ENCODE data around the gene COX4I2. TPM values are rescaled to one million over a fixed set of nuclear protein-coding genes. Genes with fewer than 3 reads are reported as not detected.
"Not testable (repeated sequence)": the region's sequence is repeated elsewhere in the genome, so short reads cannot be mapped to it uniquely, and the experiment has no call there.

COX4I2 gene
- total RNA-seq, 1 experiment from 2014 or later: not detected

GRCh38 chr20:31595654-31596411, 41.9 kb upstream of the COX4I2 start:
- Histone ChIP-seq H3K27me3 (replicated peaks; ENCODE audit: insufficient read depth, low read depth, low read length, poor library complexity) (no peaks in the 10 kb centered on the region), H3K4me1 (ENCODE audit: insufficient read depth, low read length, poor library complexity, severe bottlenecking) (no peaks in the 10 kb centered on the region), H3K27ac (ENCODE audit: low read depth, low read length, poor library complexity, severe bottlenecking) (no peak overlapping the region), H3K9me3 (ENCODE audit: low read depth, low read length, poor library complexity, severe bottlenecking) (no peaks in the 10 kb centered on the region), H3K4me3 (ENCODE audit: low read depth, low read length, poor library complexity, severe bottlenecking) (no peak overlapping the region), H3K36me3 (ENCODE audit: insufficient read depth, low read length, poor library complexity, severe bottlenecking) (no peaks in the 10 kb centered on the region)
- intact Hi-C loops (cut with micrococcal nuclease; ENCODE audit: unreplicated experiment): no loop called here
- ChIA-PET POLR2A (ENCODE audit: low non-redundant PET) (no interaction called here), CTCF (no interaction called here)
- no TSS peak for BruUV-seq (replicated peaks)
- DNase-seq (ENCODE audit: low spot score): no peak
- TF ChIP-seq CTCF (conservative IDR thresholded peaks at IDR 0.05; ENCODE audit: low read depth, low read length) (no peak), EZH2 (IDR thresholded peaks at IDR 0.05; ENCODE audit: borderline replicate concordance, low read depth, low read length, poor library complexity, severe bottlenecking) (no peak)

- H3K9me3 ChIP-seq (ENCODE audit: low read depth, low read length, poor library complexity, severe bottlenecking); H3K36me3 ChIP-seq (ENCODE audit: insufficient read depth, low read length, poor library complexity, severe bottlenecking); H3K4me1 ChIP-seq (ENCODE audit: insufficient read depth, low read length, poor library complexity, severe bottlenecking); DNase-seq (ENCODE audit: low spot score); BruUV-seq (replicated peaks); H3K27ac ChIP-seq (ENCODE audit: low read depth, low read length, poor library complexity, severe bottlenecking); H3K4me3 ChIP-seq (ENCODE audit: low read depth, low read length, poor library complexity, severe bottlenecking); H3K27me3 ChIP-seq (replicated peaks; ENCODE audit: insufficient read depth, low read depth, low read length, poor library complexity); intact Hi-C loops (cut with micrococcal nuclease; ENCODE audit: unreplicated experiment); CTCF ChIA-PET: not testable (repeated sequence)
- POLR2A ChIA-PET (ENCODE audit: low non-redundant PET): interaction anchor here (0.6 kb wide), 1 partner anchor 127 kb away, joined by 8 read pairs; no protein-coding TSS in a partner anchor
These were observed 41.3 kb upstream of the COX4I2 start for GRCh38 chr20:31596412-31596715.

- no peaks in the 10 kb centered on the region for H3K36me3 ChIP-seq (ENCODE audit: insufficient read depth, low read length, poor library complexity, severe bottlenecking)
- H3K4me3 ChIP-seq (ENCODE audit: low read depth, low read length, poor library complexity, severe bottlenecking): no peak overlapping the region
- H3K9me3 ChIP-seq (ENCODE audit: low read depth, low read length, poor library complexity, severe bottlenecking): no peaks in the 10 kb centered on the region
- intact Hi-C loops (cut with micrococcal nuclease; ENCODE audit: unreplicated experiment): no loop called here
- DNase-seq (ENCODE audit: low spot score): no peak
- no peaks in the 10 kb centered on the region for H3K27me3 ChIP-seq (replicated peaks; ENCODE audit: insufficient read depth, low read depth, low read length, poor library complexity)
- BruUV-seq (replicated peaks): no TSS peak
- H3K4me1 ChIP-seq (ENCODE audit: insufficient read depth, low read length, poor library complexity, severe bottlenecking): no peaks in the 10 kb centered on the region
- TF ChIP-seq EZH2 (IDR thresholded peaks at IDR 0.05; ENCODE audit: borderline replicate concordance, low read depth, low read length, poor library complexity, severe bottlenecking) (no peak), CTCF (conservative IDR thresholded peaks at IDR 0.05; ENCODE audit: low read depth, low read length) (no peak)
- ChIA-PET POLR2A (ENCODE audit: low non-redundant PET) (interaction anchor here (0.6 kb wide), 1 partner anchor 127 kb away, joined by 8 read pairs; no protein-coding TSS in a partner anchor), CTCF (no interaction called here)
- H3K27ac ChIP-seq (ENCODE audit: low read depth, low read length, poor library complexity, severe bottlenecking): no peak overlapping the region
These were observed 40.8 kb upstream of the COX4I2 start for GRCh38 chr20:31596831-31597480.

GRCh38 chr20:31597481-31597855, 40.2 kb upstream of the COX4I2 start:
- BruUV-seq (replicated peaks): no TSS peak
- Histone ChIP-seq H3K9me3 (ENCODE audit: low read depth, low read length, poor library complexity, severe bottlenecking) (no peaks in the 10 kb centered on the region), H3K36me3 (ENCODE audit: insufficient read depth, low read length, poor library complexity, severe bottlenecking) (no peaks in the 10 kb centered on the region), H3K4me1 (ENCODE audit: insufficient read depth, low read length, poor library complexity, severe bottlenecking) (no peaks in the 10 kb centered on the region), H3K27ac (ENCODE audit: low read depth, low read length, poor library complexity, severe bottlenecking) (no peak overlapping the region), H3K27me3 (replicated peaks; ENCODE audit: insufficient read depth, low read depth, low read length, poor library complexity) (no peaks in the 10 kb centered on the region), H3K4me3 (ENCODE audit: low read depth, low read length, poor library complexity, severe bottlenecking) (no peak overlapping the region)
- intact Hi-C loops (cut with micrococcal nuclease; ENCODE audit: unreplicated experiment): no loop called here
- ChIA-PET CTCF (no interaction called here), POLR2A (ENCODE audit: low non-redundant PET) (no interaction called here)
- TF ChIP-seq EZH2 (IDR thresholded peaks at IDR 0.05; ENCODE audit: borderline replicate concordance, low read depth, low read length, poor library complexity, severe bottlenecking) (no peak), CTCF (conservative IDR thresholded peaks at IDR 0.05; ENCODE audit: low read depth, low read length) (no peak)
- DNase-seq (ENCODE audit: low spot score): no peak

All from A673 (cell line).